GM12892 (cell line): ENCODE results near the gene HLA-DPB1.
"Not testable (repeated sequence)": the region's sequence is repeated elsewhere in the genome, so short reads cannot be mapped to it uniquely, and the experiment has no call there.

ENCODE experiments used
- DNase-seq: peaks from one replicate; pipeline ENCODE4 v3.0.0; 2011; ENCODE audit not compliant: insufficient read length
- FAIRE-seq: peaks from 2 replicates; lab custom pipeline; 2011; peaks lifted over from hg19 to GRCh38; lab: Jason Lieb, UNC
- POLR2A ChIP-seq: IDR thresholded peaks from 2 replicates; pipeline ENCODE4 v1.6.1; 2011; ENCODE audit warnings: low read depth, low read length, control low read depth
- POLR2AphosphoS5 ChIP-seq: IDR thresholded peaks from 2 replicates; pipeline ENCODE4 v1.6.1; 2011; ENCODE audit warnings: low read depth, low read length, control low read depth
- TAF1 ChIP-seq: IDR thresholded peaks from 2 replicates; pipeline ENCODE4 v1.6.1; 2011; ENCODE audit warnings: low read depth, mild to moderate bottlenecking, control low read depth, low read length, borderline replicate concordance

The HLA-DPB1 gene

DNA sequence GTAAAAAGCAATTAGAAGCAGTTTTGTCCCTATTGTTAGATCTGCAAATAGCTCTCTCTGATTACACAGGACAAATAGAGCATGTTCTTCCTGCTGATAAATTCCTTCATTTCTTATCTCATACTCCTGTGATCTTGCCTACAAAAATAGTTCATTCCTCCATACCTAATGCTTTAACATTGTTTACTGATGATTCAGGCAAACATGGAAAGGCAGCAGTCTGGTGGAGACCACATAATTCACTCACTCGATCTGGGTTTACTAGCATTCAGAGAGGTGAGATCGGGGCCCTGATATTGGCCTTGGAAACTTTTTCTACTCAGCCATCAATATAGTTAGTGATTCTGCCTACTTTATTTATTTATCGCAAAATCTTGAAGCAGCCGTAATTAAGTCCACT, 22.6 kb upstream of the HLA-DPB1 start:
- TF ChIP-seq POLR2AphosphoS5 (no peak), POLR2A (no peak), TAF1 (no peak)
- no peak for FAIRE-seq
- no peak for DNase-seq

DNA sequence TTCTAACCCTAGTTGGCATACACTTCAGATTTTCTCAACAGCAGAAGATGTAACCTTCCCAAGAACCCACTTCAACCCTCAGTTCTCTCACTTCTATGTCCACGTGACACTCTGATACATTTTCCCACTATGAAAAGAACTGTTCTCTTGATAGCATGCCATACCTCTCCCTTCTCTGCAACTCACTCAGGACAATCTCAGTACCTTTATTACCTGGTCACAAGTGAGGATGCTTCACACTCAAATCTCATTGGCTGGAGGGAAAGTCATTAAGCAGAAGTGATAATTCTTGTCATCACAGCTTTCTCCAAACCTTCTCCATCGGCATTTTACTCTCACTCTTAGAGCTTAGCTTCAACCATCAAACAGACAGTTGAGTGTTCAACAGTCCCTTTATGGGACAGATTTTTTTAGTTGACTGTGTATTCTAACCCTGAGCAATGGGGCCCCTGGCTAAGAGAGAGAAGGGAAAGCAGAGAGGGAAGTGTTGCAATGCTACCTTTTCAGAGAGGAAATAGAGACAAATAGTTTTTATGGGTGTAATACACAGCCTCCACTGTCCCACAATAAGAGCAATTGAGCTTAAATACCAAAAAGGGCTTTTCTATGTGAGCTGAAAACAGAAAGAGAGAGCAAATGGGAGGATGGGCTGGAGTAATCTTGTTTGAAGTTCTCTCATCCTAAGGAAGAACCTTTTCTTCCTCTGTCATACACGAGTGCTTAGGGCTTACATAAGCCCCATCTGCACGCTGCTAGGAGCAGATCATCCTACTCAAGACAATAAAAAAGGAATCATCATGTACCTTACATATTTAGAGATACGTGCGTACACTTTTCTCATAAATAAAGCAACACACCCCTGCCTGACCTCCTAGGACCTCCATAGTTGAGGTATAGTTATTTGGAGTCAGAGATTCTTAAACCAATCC, 18.3 kb upstream of the HLA-DPB1 start:
- DNase-seq: no peak
- FAIRE-seq: peak; percentile 88
- TF ChIP-seq POLR2AphosphoS5 (no peak), POLR2A (no peak), TAF1 (no peak)

DNA sequence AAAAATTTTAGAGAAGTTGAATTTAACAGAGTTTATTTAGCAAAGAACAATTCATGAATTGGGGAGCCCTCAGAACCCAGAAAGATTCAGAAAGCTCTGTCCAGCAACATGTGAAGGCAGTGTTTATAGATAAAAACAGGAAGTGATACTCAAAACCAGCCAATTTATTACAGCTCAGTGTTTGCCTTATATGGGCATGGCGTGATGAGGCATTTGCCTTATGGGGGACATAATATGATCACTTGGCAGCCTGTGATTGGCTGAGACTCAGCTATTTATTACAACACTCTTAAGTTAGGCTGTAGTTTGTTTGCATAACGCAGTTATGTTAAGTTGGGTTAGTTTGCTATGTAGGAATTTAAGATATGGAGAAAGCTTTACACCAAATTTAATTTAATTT, 13.8 kb upstream of the HLA-DPB1 start:
- no peak for DNase-seq

DNA sequence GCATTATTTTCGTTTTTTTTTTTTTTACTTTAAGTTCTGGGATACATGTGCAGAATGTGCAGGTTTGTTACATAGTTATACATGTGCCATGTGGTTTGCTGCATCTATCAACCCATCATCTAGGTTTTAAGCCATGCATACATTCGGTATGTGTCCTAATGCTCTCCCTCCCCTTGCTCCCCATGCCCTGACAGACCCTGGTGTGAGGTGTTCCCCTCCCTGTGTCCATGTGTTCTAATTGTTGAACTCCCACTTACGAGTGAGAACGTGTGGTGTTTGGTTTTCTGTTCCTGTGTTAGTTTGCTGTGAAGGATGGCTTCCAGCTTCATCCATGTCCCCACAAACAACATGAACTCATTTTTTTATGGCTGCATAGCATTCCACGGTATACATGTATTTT, 12.4 kb upstream of the HLA-DPB1 start:
- DNase-seq, FAIRE-seq: not testable (repeated sequence)
- peak; percentile 40; the same call in 1 of the 2 replicates for TF ChIP-seq POLR2A
- peak; percentile 61; the same call in 1 of the 2 replicates for TF ChIP-seq POLR2AphosphoS5

More for the DNA sequence above, 13.8 kb upstream of the HLA-DPB1 start:
- no peak for TF ChIP-seq POLR2AphosphoS5
- no peak for TF ChIP-seq TAF1
- no peak for TF ChIP-seq POLR2A
- FAIRE-seq: peak; percentile 74

DNA sequence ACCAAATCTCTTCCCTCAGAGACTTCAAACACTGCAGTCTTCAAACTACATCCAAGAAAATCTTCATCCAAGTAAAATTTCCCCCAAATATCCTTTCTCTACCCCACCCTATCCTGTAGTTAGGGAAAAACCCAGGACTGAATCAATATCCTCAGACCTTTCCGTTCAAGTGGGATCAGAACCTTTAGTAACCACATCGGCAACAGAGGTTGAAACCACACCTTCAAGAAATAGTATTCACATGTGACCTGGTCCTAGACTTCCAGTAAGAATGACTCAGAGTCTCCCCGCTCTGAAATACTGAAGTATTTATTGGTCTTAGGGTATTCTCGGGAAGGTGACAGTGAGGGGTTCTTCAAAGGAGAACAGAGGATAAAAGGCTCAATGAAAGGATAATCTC, 11.1 kb upstream of the HLA-DPB1 start:
- no peak; the same call in 1 of the 2 replicates for TF ChIP-seq POLR2A
- peak; percentile 47; the same call in 1 of the 2 replicates for TF ChIP-seq POLR2AphosphoS5
- no peak for TF ChIP-seq TAF1
- DNase-seq (no peak), FAIRE-seq (no peak)

DNA sequence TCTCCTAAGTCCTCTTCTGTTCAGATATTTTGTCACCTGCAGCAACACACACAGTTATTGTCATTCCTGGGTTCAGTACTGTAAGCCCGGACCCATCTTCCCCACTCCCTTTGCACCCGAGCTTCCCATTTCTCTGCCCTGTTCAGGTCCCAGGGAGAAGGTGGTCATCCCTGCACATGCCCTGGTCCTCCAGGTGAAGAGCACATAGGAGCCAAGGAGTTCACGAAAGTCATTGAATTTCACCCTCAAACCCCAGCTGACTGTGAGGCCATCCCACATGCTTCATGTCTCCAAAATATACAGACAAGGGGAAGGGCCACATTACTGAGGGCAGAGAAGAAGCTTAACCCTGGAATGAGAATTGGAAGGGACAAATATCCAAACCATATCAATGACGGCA, 10.5 kb upstream of the HLA-DPB1 start:
- TF ChIP-seq TAF1: no peak
- TF ChIP-seq POLR2A: peak; percentile 62
- TF ChIP-seq POLR2AphosphoS5: no peak; the same call in 1 of the 2 replicates
- DNase-seq (no peak), FAIRE-seq (peak; percentile 17)

DNA sequence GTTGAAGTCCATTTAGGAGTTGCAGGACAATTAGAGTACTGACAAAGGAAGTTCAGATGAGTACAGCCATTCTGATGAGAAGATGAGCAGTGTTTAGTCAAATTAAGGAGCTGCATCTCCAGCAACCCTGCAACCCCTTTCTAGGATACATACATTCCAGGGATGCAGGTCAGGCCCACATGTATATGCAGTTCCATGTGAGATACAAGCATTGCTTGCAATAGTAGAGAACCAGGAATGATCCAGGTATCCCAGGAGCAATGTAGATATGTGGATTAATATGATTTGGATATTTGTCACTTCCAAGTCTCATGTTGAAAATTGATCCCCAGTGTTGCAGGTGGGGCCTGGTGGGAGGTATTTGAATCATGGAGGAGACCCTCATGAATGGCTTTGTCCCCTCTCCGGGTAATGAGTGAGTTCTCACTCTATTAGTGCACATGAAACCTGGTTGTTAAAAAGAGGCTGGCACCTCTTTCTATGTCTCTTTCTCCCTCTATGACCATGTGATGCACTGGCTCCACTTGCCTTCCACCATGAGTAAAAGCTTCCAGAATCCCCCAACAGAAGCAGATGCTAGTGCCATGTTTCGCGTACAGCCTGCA, 8.8 kb upstream of the HLA-DPB1 start:
- DNase-seq: no peak
- TF ChIP-seq TAF1 (no peak), POLR2AphosphoS5 (peak; percentile 91), POLR2A (peak; percentile 76)
- no peak for FAIRE-seq

DNA sequence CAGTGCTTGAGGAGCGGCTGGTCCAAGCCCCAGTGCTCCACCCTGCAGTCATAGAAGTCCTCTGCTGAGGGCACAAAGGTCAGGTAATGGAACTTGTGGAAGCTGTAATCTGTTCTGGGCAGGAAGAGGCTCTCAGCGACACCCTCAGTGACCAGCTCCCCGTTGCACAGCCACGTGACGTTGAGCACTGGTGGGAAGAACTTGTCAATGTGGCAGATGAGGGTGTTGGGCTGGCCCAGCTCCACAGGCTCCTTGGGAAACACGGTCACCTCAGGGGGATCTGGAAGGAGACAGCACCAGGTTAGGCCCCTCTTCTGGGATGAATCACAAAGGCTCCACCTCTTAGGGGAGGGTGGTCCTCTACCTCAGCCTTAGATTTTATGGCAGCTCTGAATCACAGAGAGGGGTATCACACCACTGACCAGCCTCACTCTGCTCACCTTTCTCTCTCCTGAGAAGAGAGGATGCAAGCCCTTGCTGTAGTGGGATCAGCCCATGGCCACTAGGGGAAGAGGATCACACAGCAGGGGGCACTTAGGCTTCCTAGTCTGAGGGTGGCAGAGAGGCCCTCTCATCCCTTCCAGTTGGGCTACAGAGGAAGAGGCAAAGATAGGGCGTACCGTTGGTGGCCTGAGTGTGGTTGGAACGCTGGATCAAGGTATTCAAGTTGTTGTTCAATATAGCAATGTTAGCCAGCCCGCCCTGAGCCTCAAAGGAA, 6.6 kb upstream of the HLA-DPB1 start:
- FAIRE-seq (no peak), DNase-seq (no peak)
- TF ChIP-seq TAF1 (no peak), POLR2AphosphoS5 (no peak; the same call in 1 of the 2 replicates), POLR2A (no peak; the same call in 1 of the 2 replicates)

DNA sequence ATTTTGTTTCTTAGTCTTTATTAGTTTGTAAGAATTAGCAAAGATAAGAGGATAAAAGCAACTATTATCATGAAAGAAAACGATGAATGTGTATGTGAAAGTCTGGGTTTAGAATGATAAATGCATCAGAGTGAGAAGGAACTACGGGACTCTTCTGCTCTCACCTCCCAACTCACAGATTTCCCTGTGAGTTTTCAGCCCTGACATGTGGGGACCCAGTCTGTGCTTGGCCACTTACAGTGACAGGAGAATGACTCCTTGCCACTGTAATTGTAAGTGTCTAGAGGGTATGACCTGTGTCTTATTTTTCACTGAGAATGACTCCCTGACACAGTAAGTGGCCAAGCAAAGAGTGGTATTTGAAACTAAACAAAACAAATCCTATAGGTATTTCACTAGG, 4.9 kb upstream of the HLA-DPB1 start:
- peak; percentile 40 for FAIRE-seq
- no peak for TF ChIP-seq TAF1
- peak; percentile 39; the same call in 1 of the 2 replicates for TF ChIP-seq POLR2A
- DNase-seq: no peak

DNA sequence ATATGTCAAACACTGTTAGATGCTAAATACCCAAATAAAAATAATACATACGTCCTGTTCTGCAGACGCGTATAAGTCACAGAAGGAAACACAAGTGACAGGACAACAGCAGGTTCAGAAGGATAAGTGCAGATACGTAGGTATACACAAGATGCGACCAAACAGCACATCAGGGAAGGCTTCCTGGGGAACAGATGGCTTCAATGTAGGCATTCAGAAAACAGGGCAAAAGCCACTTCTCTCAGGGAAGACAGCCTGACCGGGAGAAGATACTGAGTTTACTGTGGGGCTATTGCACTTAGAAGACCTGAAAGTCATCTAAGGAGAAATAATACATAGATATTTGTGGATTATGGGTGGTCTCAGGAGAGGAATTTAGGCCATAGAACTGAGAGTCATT, 4.2 kb upstream of the HLA-DPB1 start:
- DNase-seq (no peak), FAIRE-seq (peak; percentile 85)
- 0 out of 2 replicates have a peak, but pooled peaks have one; percentile 11 for TF ChIP-seq POLR2AphosphoS5
- TF ChIP-seq POLR2A: peak; percentile 8; the same call in 1 of the 2 replicates
- TF ChIP-seq TAF1: no peak
